GM13977 (cell line): Measurements from ENCODE around the gene ARHGEF16.

Source experiments
- DNase-seq: peaks from one replicate; pipeline ENCODE4 v3.0.0; 2012; ENCODE audit warnings: low spot score
- CTCF ChIP-seq: IDR thresholded peaks from 2 replicates; pipeline ENCODE4 v1.5.1; 2012; ENCODE audit warnings: mild to moderate bottlenecking, control low read depth; ENCODE audit not compliant: insufficient read depth; ENCODE audit errors: extremely low read depth, missing control alignments
- in situ Hi-C: fragments of 300-500 bp; cut with MboI; formaldehyde crosslinking; loops from one replicate; pipeline ENCODE4 v1.12.0; 2022; ENCODE audit warnings: low sequenced_read_pairs, low pct_unique_long_range_greater_than_20kb, mixed read lengths, inconsistent platforms; ENCODE audit not compliant: unreplicated experiment

The ARHGEF16 gene

GRCh38 chr1:3428899-3429298 is 25.6 kb upstream of the ARHGEF16 start:
- DNase-seq: no peak
- in situ Hi-C loops: loop anchor here (10.0 kb wide), 1 partner anchor 1014 kb away; the partner anchor contains the start of gene PEX10
- TF ChIP-seq CTCF: no peak

GRCh38 chr1:3429320-3429719 is 25.1 kb upstream of the ARHGEF16 start:
- no peak for DNase-seq
- in situ Hi-C loops: loop anchor here (10.0 kb wide), 1 partner anchor 1015 kb away; the partner anchor contains the start of gene PEX10
- TF ChIP-seq CTCF: no peak

- no peak for TF ChIP-seq CTCF
- in situ Hi-C loops: loop anchor here (10.0 kb wide), 1 partner anchor 1015 kb away; the partner anchor contains the start of gene PEX10
- DNase-seq: no peak
Observed at GRCh38 chr1:3429766-3430165, 24.7 kb upstream of the ARHGEF16 start.

- no peak for TF ChIP-seq CTCF
- in situ Hi-C loops: no loop called here
- no peak for DNase-seq
Observed at GRCh38 chr1:3430406-3430805, 24.1 kb upstream of the ARHGEF16 start.

GRCh38 chr1:3430820-3431219 is 23.6 kb upstream of the ARHGEF16 start:
- in situ Hi-C loops: no loop called here
- no peak for TF ChIP-seq CTCF
- no peak for DNase-seq

- in situ Hi-C loops: no loop called here
- TF ChIP-seq CTCF: peak; percentile 27
- no peak for DNase-seq
Observed at GRCh38 chr1:3431266-3431665, 23.2 kb upstream of the ARHGEF16 start.

- no peak for DNase-seq
- in situ Hi-C loops: no loop called here
Observed at GRCh38 chr1:3431686-3432085, 22.8 kb upstream of the ARHGEF16 start.

More at GRCh38 chr1:3431686-3432085, 22.8 kb upstream of the ARHGEF16 start:
- no peak for TF ChIP-seq CTCF
